HEK293T (cell line): ENCODE data around the gene ZBTB7B.

Source experiments
- ARNT ChIP-seq: fragments of 450-650 bp; IDR thresholded peaks from 2 replicates; pipeline ENCODE4 v1.6.1; 2017; ENCODE audit warnings: mild to moderate bottlenecking
- BHLHE40 ChIP-seq: fragments of 450-650 bp; IDR thresholded peaks from 2 replicates; pipeline ENCODE4 v1.6.1; 2016; ENCODE audit warnings: mild to moderate bottlenecking, moderate library complexity, borderline replicate concordance
- CTBP1 ChIP-seq: fragments of 450-650 bp; IDR thresholded peaks from 2 replicates; pipeline ENCODE4 v1.6.1; 2016; ENCODE audit warnings: borderline replicate concordance
- FOXA1 ChIP-seq: fragments of 450-650 bp; IDR thresholded peaks from 2 replicates; pipeline ENCODE4 v1.6.1; 2016; ENCODE audit warnings: mild to moderate bottlenecking
- SP1 ChIP-seq: fragments of 450-650 bp; IDR thresholded peaks from 2 replicates; pipeline ENCODE4 v1.6.1; 2017

DNA sequence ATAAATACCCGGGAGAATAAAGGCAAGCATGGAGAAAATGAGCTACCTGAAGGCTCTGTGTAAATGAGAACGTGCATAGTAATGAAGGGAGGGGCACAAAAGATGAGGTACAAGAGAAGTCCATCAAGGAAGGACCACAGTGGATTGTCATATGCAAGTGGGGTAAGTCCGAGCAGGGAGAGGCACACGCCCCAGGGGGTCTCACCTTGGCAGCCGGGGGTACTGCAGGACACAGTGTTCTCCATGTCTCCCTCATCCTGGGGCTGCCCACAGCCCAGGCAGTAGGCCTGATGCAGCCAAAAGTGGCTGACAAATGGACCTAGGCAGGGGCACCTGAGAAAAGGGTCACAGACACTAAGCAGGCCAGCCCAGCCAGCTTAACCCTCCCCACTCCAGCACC, 21.0 kb downstream of the ZBTB7B start:
- no peak for TF ChIP-seq BHLHE40
- no peak for TF ChIP-seq CTBP1
- no peak for TF ChIP-seq FOXA1
- no peak for TF ChIP-seq ARNT
- TF ChIP-seq SP1 = no peak
